ENCODE results near the gene LRFN2. TPM values are rescaled to one million over a fixed set of nuclear protein-coding genes. Genes with fewer than 3 reads are reported as not detected.

Gene LRFN2
- total RNA-seq, 1 experiment from 2014 or later, result not detected

DNA sequence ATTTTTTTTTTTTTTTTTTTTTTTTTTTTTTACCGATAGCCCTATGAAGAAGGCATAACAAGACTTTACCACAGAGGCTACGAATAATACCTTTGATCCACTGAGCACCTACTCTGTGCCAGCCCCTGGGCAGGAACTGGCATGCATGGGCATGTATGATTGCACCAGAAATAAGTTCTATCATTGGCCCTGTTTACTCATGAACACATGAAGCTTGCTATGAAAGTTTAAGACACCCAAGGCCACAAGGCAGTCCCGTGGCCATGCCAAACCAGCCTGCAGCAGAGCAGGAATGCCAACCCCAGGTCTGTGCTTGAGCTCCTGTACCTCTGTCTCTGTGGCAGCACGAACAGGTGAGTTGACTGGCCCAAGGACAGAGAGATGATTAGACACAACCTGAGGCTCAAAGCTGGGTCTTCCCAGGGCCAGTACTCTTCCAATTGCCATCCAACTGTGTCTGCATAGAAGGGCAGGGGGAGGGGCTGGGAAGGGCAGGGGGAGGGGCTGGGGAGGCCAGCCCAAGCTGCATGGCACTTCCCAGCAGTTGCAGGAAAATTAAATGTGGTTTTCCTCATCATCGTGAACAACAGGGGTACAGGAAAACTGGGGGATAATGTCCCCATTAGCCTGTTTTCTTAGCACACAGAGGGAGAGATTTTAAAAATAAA, 63.5 kb downstream of the LRFN2 start:
- H3K4me1 ChIP-seq (ENCODE audit: insufficient read depth, low read length), result no peaks in the 10 kb centered on the region
- H3K4me3 ChIP-seq (ENCODE audit: low read length), result no peak overlapping the region
- H2AFZ ChIP-seq (ENCODE audit: low read length), result no peak overlapping the region
- no peaks in the 10 kb centered on the region for H3K9me3 ChIP-seq (ENCODE audit: low read length)
- CTCF ChIA-PET, result no interaction called here
- no peaks in the 10 kb centered on the region for H3K79me2 ChIP-seq (ENCODE audit: low read length)
- POLR2A ChIA-PET (ENCODE audit: unreplicated experiment), result no interaction called here
- DNase-seq (no peak), ATAC-seq (no peak)
- no peaks in the 10 kb centered on the region for H3K9me2 ChIP-seq (replicated peaks; ENCODE audit: low read length)
- no peaks in the 10 kb centered on the region for H4K20me1 ChIP-seq (ENCODE audit: low read length)
- peaks cover 11% of the 10 kb centered on the region; the same call in 1 of the 2 replicates for H3K27me3 ChIP-seq (ENCODE audit: low read length)
- no peaks in the 10 kb centered on the region for H3K36me3 ChIP-seq (ENCODE audit: low read depth, low read length)
- H3K27ac ChIP-seq (ENCODE audit: low read length), result no peak overlapping the region
- H3K4me2 ChIP-seq (ENCODE audit: low read length), result no peak overlapping the region
- no TSS peak for BruUV-seq (replicated peaks)
- no peak overlapping the region for H3K9ac ChIP-seq (ENCODE audit: low read length)
- intact Hi-C loops (cut with micrococcal nuclease), result no loop called here
- TF ChIP-seq EZH2phosphoT487 (IDR thresholded peaks at IDR 0.05; ENCODE audit: borderline replicate concordance, low read length) (no peak), EZH2 (IDR thresholded peaks at IDR 0.05; ENCODE audit: low read length, unreplicated experiment) (no peak)
- TF ChIP-seq, protein P1, sequence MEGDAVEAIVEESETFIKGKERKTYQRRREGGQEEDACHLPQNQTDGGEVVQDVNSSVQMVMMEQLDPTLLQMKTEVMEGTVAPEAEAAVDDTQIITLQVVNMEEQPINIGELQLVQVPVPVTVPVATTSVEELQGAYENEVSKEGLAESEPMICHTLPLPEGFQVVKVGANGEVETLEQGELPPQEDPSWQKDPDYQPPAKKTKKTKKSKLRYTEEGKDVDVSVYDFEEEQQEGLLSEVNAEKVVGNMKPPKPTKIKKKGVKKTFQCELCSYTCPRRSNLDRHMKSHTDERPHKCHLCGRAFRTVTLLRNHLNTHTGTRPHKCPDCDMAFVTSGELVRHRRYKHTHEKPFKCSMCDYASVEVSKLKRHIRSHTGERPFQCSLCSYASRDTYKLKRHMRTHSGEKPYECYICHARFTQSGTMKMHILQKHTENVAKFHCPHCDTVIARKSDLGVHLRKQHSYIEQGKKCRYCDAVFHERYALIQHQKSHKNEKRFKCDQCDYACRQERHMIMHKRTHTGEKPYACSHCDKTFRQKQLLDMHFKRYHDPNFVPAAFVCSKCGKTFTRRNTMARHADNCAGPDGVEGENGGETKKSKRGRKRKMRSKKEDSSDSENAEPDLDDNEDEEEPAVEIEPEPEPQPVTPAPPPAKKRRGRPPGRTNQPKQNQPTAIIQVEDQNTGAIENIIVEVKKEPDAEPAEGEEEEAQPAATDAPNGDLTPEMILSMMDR (conservative IDR thresholded peaks at IDR 0.05; ENCODE audit: low read depth, low read length), result no peak
- no peaks in the 10 kb centered on the region for H3F3A ChIP-seq (ENCODE audit: low read length, unreplicated experiment)

DNA sequence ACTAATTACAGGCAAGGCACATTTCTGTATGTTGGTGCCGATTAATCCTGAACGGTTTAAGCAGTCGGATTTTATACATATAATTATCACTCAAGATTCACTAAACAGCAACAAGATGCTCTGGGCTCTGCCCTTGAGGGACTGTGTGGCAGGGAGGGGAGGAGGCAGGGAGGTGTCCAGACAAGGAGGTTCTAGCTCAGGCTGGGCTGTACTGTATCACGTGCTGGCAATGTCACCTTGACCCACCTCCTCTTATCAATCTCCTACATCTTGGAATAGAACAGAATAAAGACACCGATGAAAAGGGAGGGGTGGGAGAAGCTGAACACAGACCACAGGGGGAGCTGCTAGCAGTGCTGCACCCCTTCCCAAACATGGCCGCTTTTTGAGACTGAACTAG, 65.7 kb downstream of the LRFN2 start:
- H2AFZ ChIP-seq (ENCODE audit: low read length), result no peak overlapping the region
- H3K9me2 ChIP-seq (replicated peaks; ENCODE audit: low read length), result no peaks in the 10 kb centered on the region
- H3K4me2 ChIP-seq (ENCODE audit: low read length), result no peak overlapping the region
- DNase-seq (no peak), ATAC-seq (no peak)
- H3F3A ChIP-seq (ENCODE audit: low read length, unreplicated experiment), result no peaks in the 10 kb centered on the region
- ChIA-PET CTCF (no interaction called here), POLR2A (ENCODE audit: unreplicated experiment) (no interaction called here)
- H3K4me1 ChIP-seq (ENCODE audit: insufficient read depth, low read length), result no peaks in the 10 kb centered on the region
- H3K27ac ChIP-seq (ENCODE audit: low read length), result no peak overlapping the region
- no peaks in the 10 kb centered on the region for H4K20me1 ChIP-seq (ENCODE audit: low read length)
- no peaks in the 10 kb centered on the region for H3K79me2 ChIP-seq (ENCODE audit: low read length)
- no peak for TF ChIP-seq EZH2phosphoT487 (IDR thresholded peaks at IDR 0.05; ENCODE audit: borderline replicate concordance, low read length)
- TF ChIP-seq, protein P1 (conservative IDR thresholded peaks at IDR 0.05; ENCODE audit: low read depth, low read length), result no peak
- TF ChIP-seq EZH2 (IDR thresholded peaks at IDR 0.05; ENCODE audit: low read length, unreplicated experiment), result no peak
- no peaks in the 10 kb centered on the region for H3K36me3 ChIP-seq (ENCODE audit: low read depth, low read length)
- H3K9ac ChIP-seq (ENCODE audit: low read length), result no peak overlapping the region
- H3K27me3 ChIP-seq (ENCODE audit: low read length), result peaks cover 11% of the 10 kb centered on the region; the same call in 1 of the 2 replicates
- no TSS peak for BruUV-seq (replicated peaks)
- H3K9me3 ChIP-seq (ENCODE audit: low read length), result no peaks in the 10 kb centered on the region
- intact Hi-C loops (cut with micrococcal nuclease), result no loop called here
- H3K4me3 ChIP-seq (ENCODE audit: low read length), result no peak overlapping the region

DNA sequence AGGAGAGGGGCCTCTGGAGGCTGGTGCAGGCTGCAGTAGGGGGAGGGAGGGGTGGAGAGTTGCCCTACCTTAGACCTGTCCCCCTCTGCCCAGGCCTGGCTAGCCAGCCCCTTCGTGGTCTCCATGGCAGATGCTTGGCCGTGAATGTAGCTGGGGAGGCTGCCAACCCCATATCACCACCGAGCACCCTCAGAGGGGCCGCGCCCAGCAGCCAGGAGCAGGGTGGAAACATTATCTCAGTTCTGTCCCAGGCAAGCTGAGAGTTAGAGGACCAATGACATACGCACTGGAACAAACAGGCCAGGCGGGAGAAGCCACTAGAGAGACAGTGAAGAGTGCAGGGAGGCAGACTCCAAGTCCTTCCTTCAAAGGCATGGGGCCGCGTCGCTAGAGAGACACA, 66.5 kb downstream of the LRFN2 start:
- Histone ChIP-seq H3K79me2 (ENCODE audit: low read length) (no peaks in the 10 kb centered on the region), H2AFZ (ENCODE audit: low read length) (no peak overlapping the region), H3K9ac (ENCODE audit: low read length) (no peak overlapping the region), H3K36me3 (ENCODE audit: low read depth, low read length) (no peaks in the 10 kb centered on the region), H3K9me2 (replicated peaks; ENCODE audit: low read length) (no peaks in the 10 kb centered on the region), H3K27ac (ENCODE audit: low read length) (no peak overlapping the region), H3F3A (ENCODE audit: low read length, unreplicated experiment) (no peaks in the 10 kb centered on the region), H3K27me3 (ENCODE audit: low read length) (peaks cover 10% of the 10 kb centered on the region; the same call in 1 of the 2 replicates), H3K4me2 (ENCODE audit: low read length) (no peak overlapping the region), H3K4me1 (ENCODE audit: insufficient read depth, low read length) (no peaks in the 10 kb centered on the region), H4K20me1 (ENCODE audit: low read length) (no peaks in the 10 kb centered on the region), H3K9me3 (ENCODE audit: low read length) (no peaks in the 10 kb centered on the region), H3K4me3 (ENCODE audit: low read length) (no peak overlapping the region)
- no TSS peak for BruUV-seq (replicated peaks)
- no peak for DNase-seq
- ChIA-PET CTCF (no interaction called here), POLR2A (ENCODE audit: unreplicated experiment) (no interaction called here)
- TF ChIP-seq, protein P1 (conservative IDR thresholded peaks at IDR 0.05; ENCODE audit: low read depth, low read length), result no peak
- TF ChIP-seq EZH2 (IDR thresholded peaks at IDR 0.05; ENCODE audit: low read length, unreplicated experiment) (no peak), EZH2phosphoT487 (IDR thresholded peaks at IDR 0.05; ENCODE audit: borderline replicate concordance, low read length) (no peak)
- no peak for ATAC-seq
- intact Hi-C loops (cut with micrococcal nuclease), result no loop called here
